HFF-Myc (cell line): ENCODE data around the gene TGIF2.

Experiments
- DNase-seq: peaks from one replicate; pipeline ENCODE4 v3.0.0-alpha.2; 2011; ENCODE audit warnings: low read depth; ENCODE audit errors: extremely low read depth
- H3K4me3 ChIP-seq: replicated peaks from 2 replicates; pipeline ENCODE4 v1.5.1; 2011; ENCODE audit warnings: low read depth, mild to moderate bottlenecking, control low read depth, low read length
- CTCF ChIP-seq: IDR thresholded peaks from 2 replicates; pipeline ENCODE4 v1.5.1; 2012; ENCODE audit warnings: mild to moderate bottlenecking, low read depth, low read length, control low read depth; ENCODE audit errors: missing control alignments

The TGIF2 gene

GRCh38 chr20:36573798-36574365 lies 485 bp downstream of the TGIF2 start:
- DNase-seq: no peak

GRCh38 chr20:36574366-36575135 lies 1.2 kb downstream of the TGIF2 start:
- H3K4me3 ChIP-seq: peak overlapping the region; percentile 81
- TF ChIP-seq CTCF: no peak
- no peak for DNase-seq

More at GRCh38 chr20:36573798-36574365, 485 bp downstream of the TGIF2 start:
- H3K4me3 ChIP-seq: peak overlapping the region; percentile 81
- TF ChIP-seq CTCF: no peak

- H3K4me3 ChIP-seq: no peak overlapping the region
- no peak for TF ChIP-seq CTCF
- DNase-seq: no peak
Observed at GRCh38 chr20:36576081-36576445, 2.7 kb downstream of the TGIF2 start.

GRCh38 chr20:36578356-36579041 lies 5.1 kb downstream of the TGIF2 start:
- no peak for DNase-seq
- TF ChIP-seq CTCF: no peak
- no peak overlapping the region for H3K4me3 ChIP-seq

- H3K4me3 ChIP-seq: no peak overlapping the region
- no peak for TF ChIP-seq CTCF
- no peak for DNase-seq
Observed at GRCh38 chr20:36579996-36580545, 6.7 kb downstream of the TGIF2 start.

GRCh38 chr20:36582322-36582721 lies 8.9 kb downstream of the TGIF2 start:
- DNase-seq: no peak
- TF ChIP-seq CTCF: no peak
- no peak overlapping the region for H3K4me3 ChIP-seq
